ENCODE results near the gene TENT4B. TPM values are rescaled to one million over a fixed set of nuclear protein-coding genes. Genes with fewer than 3 reads are reported as not detected.

TENT4B gene
- total RNA-seq, 1 experiment from 2014 or later = 13.0 TPM

DNA sequence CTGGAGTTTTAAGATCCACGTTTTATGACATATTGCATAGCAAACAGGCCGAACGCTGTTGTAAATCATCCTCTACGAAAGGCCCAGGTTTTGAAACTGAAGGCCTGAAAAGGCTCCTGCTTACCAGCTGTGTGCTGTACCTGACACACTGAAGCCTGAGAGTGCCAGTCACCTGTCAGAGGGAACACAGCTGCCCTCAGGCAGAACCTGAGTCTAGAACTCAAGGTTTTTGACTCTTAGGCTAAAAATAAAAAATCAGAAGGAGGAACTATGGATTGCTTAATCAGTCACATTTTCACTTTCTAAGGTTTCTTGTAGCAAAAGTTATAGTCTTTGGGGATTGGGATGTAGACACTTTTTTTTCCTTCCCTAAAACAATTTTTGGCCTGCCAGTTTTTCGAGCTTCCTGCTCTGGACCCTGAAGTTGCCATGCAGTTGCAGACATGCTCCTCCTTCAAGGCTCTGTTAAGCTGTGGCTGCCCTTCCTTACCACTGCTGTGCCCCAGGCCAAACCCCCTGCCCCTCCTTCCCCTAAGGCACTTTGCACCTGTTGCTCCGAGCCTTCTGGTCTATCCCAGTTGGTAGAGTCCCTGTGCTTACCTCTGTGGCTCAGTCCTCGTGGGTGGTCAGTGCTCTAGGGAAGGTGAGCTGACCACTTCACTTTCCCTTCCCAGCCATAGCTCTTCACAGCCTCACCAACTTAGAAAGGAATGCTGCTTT is 56.6 kb downstream of the TENT4B start:
- Mint-ChIP-seq H3K36me3 (ENCODE audit: insufficient read depth in 1 of 3, low read depth in 3 of 3) (peaks cover 4 to 22% (median 18%) of the 10 kb centered on the region in 3 experiments; a peak in 6 of 7 replicates), H3K4me1 (peaks cover 14 to 17% of the 10 kb centered on the region in 2 experiments), H3K9me3 (no peaks in the 10 kb centered on the region), H3K4me3 (no peak overlapping the region), H3K27me3 (ENCODE audit: low read depth) (no peaks in the 10 kb centered on the region), H3K27ac (peak overlapping the region; percentile 86 to 88 (median 87); a peak in 5 of 7 replicates)
- peak; percentile 41 for DNase-seq
- Histone ChIP-seq H4K8ac (replicated peaks; ENCODE audit: insufficient read length, low read depth, low read length) (no peak overlapping the region), H3K4me1 (ENCODE audit: insufficient read depth, low read length) (no peaks in the 10 kb centered on the region), H3K9ac (ENCODE audit: extremely low read depth, insufficient read length, low read length) (no peak overlapping the region), H2AFZ (ENCODE audit: low read length) (no peak overlapping the region), H3K79me2 (ENCODE audit: insufficient read depth, low read length) (no peaks in the 10 kb centered on the region; the same call in 1 of the 2 replicates), H3K23ac (ENCODE audit: insufficient read length, low read depth, low read length) (no peak overlapping the region), H2AK5ac (ENCODE audit: insufficient read length, low read length) (no peak overlapping the region), H3K56ac (ENCODE audit: insufficient read length, low read depth, low read length) (no peak overlapping the region), H2BK120ac (ENCODE audit: low read depth, low read length, poor library complexity, severe bottlenecking) (no peak overlapping the region), H3K4me2 (ENCODE audit: insufficient read depth, insufficient read length, low read length) (no peak overlapping the region), H3K14ac (ENCODE audit: insufficient read depth, low read length) (no peak overlapping the region), H3K4ac (ENCODE audit: low read depth, low read length) (no peak overlapping the region), H3K27me3 (ENCODE audit: insufficient read depth, low read length) (no peaks in the 10 kb centered on the region), H2BK5ac (ENCODE audit: insufficient read length, low read length) (no peak overlapping the region), H2BK15ac (ENCODE audit: low read depth, low read length) (no peak overlapping the region), H4K20me1 (ENCODE audit: control insufficient read depth, insufficient read depth, insufficient read length) (no peaks in the 10 kb centered on the region), H3K18ac (ENCODE audit: insufficient read length, low read depth, low read length) (no peak overlapping the region), H2BK20ac (ENCODE audit: low read depth, low read length, poor library complexity, severe bottlenecking) (no peak overlapping the region), H3K79me1 (ENCODE audit: insufficient read depth, low read depth, low read length, poor library complexity, severe bottlenecking) (no peaks in the 10 kb centered on the region), H3K9me3 (ENCODE audit: control insufficient read depth, low read depth, low read length) (no peaks in the 10 kb centered on the region), H2BK12ac (ENCODE audit: insufficient read length, low read depth, low read length) (no peak overlapping the region), H3K23me2 (ENCODE audit: insufficient read length, low read depth, low read length, poor library complexity, severe bottlenecking) (no peaks in the 10 kb centered on the region), H3T11ph (ENCODE audit: low read length) (no peak overlapping the region), H4K91ac (ENCODE audit: insufficient read length, low read depth, low read length) (no peak overlapping the region), H4K5ac (ENCODE audit: insufficient read length, low read depth, low read length) (no peak overlapping the region), H3K27ac (ENCODE audit: insufficient read length, low read depth, low read length) (no peak overlapping the region)
- WGBS (ENCODE audit: extremely low coverage, insufficient read length, low lambda C conversion rate) = no CpG with 5 or more reads among the region's 7 CpGs
- TF ChIP-seq, protein P1, sequence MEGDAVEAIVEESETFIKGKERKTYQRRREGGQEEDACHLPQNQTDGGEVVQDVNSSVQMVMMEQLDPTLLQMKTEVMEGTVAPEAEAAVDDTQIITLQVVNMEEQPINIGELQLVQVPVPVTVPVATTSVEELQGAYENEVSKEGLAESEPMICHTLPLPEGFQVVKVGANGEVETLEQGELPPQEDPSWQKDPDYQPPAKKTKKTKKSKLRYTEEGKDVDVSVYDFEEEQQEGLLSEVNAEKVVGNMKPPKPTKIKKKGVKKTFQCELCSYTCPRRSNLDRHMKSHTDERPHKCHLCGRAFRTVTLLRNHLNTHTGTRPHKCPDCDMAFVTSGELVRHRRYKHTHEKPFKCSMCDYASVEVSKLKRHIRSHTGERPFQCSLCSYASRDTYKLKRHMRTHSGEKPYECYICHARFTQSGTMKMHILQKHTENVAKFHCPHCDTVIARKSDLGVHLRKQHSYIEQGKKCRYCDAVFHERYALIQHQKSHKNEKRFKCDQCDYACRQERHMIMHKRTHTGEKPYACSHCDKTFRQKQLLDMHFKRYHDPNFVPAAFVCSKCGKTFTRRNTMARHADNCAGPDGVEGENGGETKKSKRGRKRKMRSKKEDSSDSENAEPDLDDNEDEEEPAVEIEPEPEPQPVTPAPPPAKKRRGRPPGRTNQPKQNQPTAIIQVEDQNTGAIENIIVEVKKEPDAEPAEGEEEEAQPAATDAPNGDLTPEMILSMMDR (conservative IDR thresholded peaks at IDR 0.05) = no peak
